HG03575 (cell line): ENCODE measurements around the gene TNS3.

Experiments
- ATAC-seq: cut with Tn5 transposase; IDR thresholded peaks from one replicate; pipeline ENCODE4 v1.9.1; 2021; ENCODE audit not compliant: unreplicated experiment, insufficient number of reproducible peaks, low FRiP score; ENCODE audit errors: extremely low read depth

TNS3 gene

DNA sequence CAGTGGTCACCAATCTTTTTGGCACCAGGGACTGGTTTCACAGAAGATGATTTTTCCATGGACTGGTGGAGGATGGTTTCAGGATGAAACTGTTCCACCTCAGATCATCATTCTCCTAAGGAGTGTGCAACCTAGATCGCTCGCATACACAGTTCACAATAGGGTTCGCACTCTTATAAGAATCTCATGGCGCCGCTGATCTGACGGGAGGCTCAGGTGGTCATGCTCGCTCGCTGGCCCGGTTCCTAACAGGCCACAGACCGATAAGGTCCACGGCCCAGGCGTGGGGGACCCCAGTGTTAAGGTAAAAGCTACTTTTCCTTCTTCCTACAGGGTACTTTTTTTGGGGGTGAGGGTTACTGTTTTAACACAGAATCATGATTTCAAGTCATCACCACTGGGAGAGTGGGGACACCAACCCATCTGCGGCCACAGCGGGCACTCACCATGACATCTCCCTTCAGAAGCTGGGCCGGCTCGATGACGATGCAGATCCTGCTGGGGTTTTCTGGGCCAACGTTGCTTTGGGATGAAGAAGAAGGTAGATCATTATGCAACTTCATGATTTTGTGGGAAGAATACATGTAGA is 170.5 kb downstream of the TNS3 start:
- ATAC-seq, result no peak

DNA sequence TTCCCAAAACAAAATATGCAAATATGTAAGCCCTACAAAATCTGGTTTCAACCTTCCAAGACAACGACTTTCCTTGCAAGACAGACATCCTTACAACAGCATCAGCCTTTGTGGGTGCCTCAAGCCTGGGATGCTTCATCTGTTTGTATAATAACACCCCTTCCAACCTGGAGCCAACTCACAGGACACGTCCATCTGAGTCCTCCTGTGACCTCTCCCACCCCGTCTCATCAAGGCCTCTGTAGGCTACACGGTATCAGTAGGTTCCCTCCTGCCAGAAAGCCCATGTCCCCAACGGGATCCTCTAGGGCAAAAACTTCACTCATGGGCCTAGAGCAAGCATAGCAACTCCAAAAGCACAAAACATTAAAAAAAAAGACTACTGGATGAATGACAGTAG is 173.2 kb downstream of the TNS3 start:
- ATAC-seq, result no peak

DNA sequence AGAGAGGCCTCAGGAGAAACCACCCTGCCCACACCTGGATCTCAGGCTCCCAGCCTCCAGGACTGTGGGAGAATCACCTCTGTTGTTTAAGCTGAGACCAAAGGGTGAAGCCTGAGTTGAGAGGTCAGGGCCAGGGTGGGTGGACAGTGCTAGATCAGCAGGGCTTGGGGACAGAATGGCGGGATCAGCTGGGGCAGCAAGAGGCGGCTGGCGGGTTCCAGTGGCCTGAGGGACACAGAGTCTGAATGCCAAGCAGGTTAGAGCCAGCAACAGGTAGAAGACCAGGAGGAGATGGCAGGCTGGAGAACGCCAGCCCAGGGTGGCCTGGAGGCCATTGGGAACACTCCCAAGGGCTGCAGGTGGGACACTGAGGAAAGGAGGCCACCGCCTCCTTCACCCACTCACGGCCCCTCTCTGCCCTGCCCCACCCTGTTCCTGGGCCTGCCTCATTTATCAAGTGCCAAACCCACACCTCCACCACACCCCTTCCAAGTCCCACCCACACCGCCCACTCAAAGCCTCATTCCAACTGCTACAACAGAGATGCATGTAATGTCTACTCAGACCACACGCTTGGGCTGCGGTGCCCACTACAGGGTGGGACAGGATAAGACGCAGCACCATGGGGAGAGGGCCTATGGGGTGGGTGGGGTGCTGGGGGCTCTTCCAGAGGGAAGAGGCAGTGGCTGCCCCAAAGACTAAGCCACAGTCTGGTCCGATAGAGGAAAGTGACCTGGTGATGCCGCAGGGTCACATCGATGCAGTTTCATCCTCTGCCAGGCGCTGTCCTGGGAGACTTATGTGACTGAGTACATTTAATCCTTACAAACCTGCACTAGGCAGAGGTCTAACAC is 173.9 kb downstream of the TNS3 start:
- ATAC-seq, result no peak

DNA sequence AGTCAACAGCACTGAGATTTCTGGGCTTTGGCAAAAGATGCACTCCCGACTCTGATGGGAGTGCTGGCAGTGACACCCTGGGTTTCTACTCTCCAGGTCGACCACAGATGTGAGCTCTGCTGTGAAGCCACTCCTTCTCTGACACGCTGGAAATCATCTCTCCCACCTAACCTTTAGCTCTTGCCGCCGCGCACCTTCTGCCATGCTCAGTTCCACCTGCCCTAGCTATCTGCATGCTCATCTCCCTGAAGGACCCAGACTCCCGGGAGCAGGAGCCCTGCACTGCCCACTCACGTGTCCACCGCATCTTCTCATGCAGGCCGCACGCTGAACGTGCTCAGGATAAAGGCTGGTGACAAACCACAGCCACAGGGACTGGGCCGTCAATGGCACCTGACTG is 174.8 kb downstream of the TNS3 start:
- ATAC-seq, result no peak

DNA sequence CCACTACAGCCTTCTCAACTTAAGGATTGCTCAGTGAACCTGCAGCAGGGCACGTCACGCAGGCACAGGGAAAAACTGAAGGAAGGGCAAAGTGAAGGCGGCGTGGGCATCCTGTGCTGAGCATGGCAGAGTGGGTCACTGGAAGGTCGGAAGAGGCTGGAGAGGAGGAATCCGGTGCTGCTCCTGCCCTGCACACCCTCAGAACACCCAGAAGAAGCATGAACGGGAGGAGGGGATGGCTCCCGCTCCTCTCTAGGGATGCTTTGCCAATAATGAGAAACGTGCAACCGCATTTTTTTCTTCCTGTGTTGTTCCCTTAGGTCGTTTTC is 175.1 kb downstream of the TNS3 start:
- no peak for ATAC-seq

DNA sequence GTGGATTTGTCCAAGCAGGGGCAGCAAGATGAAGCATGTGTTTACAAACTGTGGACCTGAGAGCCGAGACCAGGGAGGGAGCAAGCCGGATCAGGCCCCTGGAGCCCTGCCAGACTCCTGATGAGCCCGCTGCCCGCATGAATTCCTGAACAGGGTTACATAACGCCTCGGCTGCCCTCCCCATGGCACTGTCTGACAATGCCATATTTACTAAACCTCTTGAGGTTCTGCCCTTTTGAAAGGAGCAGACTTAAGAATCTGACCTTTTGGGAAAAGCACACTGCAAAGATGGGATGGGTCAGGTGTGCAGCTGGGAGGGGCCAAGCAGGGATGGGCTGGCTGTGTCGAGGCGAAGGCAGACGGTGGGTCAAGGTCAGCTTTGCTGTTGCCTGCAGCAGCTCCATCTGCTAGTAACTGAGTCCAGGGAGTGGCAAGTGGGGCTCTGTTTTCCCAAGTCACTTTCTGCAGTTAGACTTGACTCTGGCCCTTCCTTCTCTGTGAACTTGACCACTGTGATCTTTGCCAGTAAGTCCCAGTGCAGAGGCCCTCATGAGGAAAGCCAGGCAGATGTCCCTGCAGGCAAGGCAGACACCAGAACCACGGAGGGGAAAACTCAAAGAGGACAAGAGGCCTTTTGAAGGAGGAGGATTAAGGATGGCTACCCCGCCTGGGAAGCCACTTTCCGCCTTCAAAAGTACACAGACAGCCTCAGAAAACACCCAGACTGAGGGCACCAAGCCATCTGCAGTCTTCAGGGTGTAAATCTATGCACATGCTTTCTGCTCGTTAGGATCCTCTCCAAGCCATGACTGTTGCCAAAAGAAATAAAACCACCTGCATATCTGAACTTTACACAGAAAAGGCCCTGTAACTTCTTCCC is 175.8 kb downstream of the TNS3 start:
- ATAC-seq, result no peak

DNA sequence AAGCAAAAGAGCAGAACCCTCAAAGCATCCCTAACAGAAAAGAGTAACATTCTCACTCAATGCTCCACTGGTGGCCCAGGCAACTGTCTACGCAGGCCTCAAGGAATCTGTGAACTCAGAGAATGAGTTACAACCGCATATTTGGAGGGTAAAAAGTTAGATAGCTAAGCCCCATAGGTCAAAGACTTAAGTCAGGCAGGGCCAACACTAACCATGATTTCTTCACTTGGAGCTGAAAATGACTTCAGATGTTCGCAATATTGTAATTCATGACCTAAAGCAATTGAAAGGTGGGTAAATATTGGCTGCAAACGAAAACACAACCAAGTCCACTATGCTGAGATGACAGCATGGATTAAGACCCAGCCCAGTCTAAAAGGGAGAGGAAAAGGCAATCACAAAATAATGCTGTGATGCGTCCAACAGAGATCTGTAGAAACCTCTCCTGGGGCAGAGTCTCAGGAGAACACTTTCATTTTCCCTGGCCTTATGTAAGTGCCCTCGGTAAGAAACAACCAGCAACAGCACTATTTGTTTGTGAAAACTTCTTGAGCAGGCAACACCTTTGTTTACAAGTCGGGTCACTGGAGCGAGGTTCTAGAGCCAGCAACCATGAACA is 176.5 kb downstream of the TNS3 start:
- ATAC-seq, result no peak

DNA sequence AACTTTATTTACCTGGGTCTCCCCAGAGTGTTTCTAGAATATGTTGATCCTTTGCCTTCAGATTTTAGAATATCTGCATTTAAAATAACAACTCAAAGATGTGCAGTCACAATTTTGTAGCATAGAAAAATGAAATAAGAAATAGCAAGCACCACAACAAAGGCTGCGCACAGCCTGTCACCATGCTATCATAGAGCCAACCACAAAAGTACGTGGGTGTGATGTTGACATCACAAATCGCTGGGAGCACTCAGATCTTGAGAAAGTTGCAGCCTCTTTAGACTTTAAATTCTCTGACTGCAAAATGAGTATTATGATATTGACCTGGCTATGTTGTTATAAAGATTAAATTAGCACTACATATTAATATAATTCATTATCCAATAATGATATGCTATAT is 177.9 kb downstream of the TNS3 start:
- ATAC-seq, result no peak

DNA sequence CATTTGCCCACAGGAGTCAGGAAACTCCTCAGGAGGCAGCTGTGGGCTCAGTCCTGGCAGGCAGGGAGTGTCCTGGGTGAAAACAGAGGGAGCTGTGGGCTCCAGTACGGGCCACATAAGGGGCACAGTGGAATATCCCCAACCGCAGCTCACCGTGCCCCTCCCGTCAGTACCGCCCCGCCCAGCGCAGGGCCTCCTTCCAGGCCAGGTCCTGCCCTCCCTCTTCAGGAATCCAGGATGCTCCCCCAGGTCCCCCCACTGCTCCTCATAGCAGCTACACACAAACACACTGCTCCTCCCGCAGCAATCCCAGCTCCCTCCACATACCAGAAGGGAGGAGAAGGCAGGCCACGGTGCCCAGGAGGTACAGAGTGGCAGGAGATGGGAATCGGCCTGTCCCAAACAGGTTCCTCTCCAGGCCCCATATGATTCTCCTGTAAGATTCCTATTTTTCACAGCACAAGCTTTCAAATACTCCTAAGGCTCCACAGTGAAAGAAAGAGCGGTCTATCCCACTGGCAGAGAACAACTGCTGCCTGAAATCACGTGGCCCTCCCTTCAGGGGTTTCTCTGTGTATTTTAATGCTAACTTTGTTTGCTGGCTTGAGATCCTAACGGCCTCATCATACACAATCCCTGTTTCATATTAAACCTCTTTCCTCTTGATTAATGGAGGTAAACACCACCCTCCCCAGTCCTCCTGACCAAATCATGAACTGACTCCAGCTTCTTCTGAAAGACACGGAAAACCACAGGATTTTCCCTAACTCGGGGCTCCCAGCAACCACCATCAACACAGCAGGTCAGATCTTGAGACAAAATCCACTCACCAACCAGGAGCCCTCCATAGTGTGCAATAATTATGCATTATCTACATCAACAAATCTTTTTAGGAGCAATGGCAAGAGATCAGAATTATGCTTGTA is 178.7 kb downstream of the TNS3 start:
- ATAC-seq, result no peak

DNA sequence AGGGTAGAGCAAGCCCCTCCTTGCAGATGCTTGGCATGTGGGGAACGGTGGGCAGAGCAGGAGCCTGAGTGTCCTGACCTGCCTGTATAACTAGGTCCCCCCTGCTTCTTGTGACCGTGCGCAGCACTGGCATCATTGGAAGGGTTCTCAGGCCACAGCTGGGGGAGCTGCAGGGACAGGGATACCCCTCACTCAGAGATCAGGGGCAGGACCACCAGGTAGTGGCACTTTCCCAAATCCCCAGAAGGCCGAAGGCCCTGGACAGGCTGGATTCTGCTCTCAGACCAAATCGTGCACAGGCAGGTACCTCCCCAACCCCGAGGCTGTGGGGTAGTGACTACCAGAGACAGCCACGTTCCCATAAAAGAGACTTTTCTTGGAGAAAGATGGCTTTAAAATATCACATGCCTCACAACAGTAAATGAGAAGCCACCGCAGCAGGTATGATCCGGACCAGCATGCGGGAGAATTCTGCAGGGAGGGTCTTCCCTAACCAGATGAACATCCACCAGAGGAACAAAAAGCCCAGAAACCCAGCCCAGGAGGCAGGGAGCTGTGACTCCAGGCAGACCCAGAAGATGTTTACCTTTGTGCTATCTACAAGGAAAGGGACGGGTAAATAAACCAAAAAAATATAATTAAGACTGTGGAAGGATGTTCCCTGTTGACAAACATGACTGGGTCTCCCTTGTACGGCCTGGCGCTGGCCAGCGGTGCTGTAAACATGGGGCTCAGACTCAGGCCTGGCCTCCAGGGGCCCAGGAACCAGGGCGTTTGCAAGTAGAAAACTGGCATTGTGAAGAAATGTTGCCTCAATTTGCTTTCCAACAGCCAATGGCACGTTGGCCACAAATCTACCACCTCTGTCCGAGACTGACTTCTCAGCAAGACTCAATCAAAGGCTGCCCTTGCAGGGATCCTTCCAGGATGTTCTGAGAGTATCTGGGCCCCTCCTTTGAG is 180.0 kb downstream of the TNS3 start:
- no peak for ATAC-seq

DNA sequence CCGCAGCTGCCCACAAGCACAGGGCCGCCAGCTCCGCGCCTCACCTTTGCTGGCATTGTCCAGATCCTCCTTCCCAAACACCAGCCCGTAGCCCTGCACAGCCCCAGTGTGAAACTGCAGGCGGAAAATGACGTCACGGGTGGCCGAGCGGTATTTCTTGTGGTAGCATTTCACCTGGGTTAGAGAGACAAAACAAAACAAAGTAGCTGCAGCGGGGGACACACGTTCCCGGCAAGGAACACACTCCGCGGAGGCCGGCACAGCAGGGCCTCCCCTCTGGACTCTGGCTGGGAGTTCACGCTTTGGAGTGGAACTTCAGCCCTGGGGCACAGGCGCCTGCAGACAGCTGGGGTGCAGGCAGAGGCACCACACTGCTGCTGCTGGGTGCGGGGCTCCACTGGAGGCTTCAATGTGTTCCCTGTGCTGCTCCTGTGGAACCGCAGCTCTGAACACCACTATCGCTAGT is 181.1 kb downstream of the TNS3 start:
- no peak for ATAC-seq

DNA sequence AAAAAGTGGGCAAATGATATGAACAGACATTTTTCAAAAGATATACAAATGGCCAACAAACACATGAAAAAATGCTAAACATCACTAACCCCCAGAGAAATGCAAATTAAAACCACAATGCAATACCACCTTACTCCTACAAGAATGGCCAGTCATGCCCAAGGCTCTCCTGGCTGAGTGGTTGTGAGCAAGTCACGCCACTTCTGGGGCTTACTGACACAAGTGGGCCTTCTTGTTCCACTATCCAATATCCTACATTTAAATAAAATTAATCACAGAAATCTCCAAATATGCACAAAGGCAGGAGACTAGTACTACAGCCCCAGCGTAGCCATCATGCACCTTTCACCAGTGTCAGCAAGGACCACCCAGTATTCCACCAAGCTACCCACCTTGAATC is 181.9 kb downstream of the TNS3 start:
- no peak for ATAC-seq

DNA sequence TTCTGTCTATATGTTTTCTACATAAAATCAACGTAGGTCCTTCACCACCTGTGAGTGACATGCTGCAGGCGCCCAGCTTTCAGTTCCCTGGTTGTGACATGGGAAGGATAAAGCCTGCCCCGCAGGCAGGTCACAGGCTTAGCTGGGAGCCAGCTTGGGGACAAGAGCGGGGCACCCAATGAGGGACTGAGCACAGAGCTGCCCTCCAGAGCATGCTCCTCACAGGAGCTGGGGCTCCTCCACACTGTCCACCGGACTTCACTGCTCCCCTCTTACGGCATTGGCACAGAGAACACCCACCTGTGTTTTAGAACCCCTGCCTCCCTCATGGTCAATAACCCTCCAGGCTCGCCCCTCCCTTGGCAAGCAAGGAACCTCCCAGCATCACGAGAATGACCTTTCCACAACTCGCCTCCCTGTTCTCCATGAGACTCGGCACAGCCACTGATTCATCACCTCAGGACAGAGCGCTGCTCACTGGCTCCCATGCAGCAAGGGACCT is 187.1 kb downstream of the TNS3 start:
- ATAC-seq, result no peak

DNA sequence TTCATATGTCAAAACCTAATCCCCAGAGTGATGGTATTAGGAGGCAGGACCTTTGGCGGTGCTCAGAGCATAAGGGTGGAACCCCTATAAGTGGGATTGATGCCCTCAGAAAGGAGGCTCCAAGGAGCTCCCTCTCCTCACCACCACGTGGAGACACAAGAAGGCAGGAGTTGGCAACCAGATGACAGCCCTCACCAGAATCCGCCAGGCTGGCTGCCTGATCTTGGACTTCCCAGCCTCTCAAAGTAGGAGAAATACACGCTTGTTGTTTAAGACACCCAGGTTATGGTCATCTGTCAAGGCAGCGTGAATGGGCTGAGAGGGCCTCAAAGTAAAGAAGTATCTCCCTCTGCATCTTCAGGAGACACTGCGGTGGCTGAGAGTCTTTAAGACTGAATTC is 187.7 kb downstream of the TNS3 start:
- no peak for ATAC-seq

DNA sequence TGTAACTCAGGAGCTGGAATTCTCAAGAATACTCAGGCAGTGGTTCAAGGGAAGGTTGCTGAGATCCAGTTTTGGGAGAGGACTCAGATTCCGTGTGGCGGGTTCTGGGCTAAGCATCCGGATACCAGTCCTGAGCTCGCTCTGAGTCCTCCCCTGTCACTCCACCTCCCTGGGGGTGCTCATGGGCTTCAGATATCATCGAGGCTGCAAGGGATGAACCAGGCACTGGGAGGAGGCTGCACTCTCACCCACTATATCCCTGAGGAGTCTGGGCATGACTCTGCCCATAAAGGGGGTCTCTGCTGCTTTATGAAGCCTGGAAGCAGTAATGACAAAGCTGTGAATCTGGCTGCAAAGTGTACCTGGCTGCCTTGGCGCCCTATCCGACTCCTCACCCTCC is 188.5 kb downstream of the TNS3 start:
- no peak for ATAC-seq

DNA sequence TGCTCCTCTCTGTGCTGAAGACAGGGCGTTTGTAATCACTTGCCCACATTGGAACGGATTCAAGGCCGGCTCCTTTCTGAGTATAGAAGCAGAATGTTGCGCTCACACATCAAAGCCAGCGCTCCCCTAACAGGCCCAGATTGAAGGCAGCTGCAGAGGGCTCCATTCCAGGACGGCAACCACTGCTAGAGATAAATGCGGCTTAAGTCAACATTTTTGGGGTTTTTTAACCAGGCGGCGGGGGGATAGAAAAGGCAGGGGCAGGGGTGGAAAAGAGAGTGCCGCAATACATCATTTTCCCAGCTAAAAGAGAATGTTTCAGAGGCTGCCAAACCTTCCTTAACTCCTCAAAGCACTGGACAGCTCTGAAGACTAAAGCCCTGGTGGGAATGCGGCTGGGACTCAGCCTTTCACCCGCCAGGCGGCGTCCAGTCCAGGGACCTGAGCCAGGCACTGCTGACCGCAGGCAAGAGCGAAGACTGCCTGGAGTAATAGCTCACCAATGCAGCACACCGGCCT is 189.6 kb downstream of the TNS3 start:
- ATAC-seq, result no peak

DNA sequence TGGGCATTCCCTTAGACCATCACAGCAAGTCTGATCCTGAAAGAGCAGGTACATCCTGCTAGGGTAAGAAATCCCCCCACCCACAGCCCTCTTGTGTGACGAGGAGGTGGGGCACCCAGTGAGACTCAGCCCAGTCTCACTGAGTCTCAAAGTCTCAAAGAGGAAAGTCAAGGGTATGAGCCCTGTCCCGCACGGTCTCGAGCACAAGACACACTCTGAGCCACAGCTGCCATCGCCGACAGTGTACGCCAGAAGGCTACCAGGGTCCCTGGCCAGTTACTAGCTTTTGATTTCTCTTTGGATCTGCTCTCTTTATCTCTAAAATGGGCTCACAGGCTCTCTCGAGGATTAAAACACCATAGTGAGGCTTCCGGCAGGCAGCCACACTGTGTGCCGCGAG is 190.2 kb downstream of the TNS3 start:
- ATAC-seq, result no peak
